Jurkat, Clone E6-1 (cell line): ENCODE measurements around the gene PSMD8.
"Not testable (repeated sequence)": the region's sequence is repeated elsewhere in the genome, so short reads cannot be mapped to it uniquely, and the experiment has no call there.

Experiments used
- DNase-seq: peaks from one replicate; pipeline ENCODE4 v3.0.0-alpha.2; 2011; ENCODE audit warnings: low read depth, low spot score
- H3K4me3 ChIP-seq: 2 replicates; pipeline ENCODE4 v1.5.1; 2011; ENCODE audit warnings: mild to moderate bottlenecking, low read length, control low read depth, moderate library complexity

Gene PSMD8

GRCh38 chr19:38427035-38427677 is 52.8 kb downstream of the PSMD8 start:
- H3K4me3 ChIP-seq, DNase-seq: not testable (repeated sequence)

GRCh38 chr19:38429055-38429810 is 54.9 kb downstream of the PSMD8 start:
- no peak for DNase-seq
- no peak overlapping the region for H3K4me3 ChIP-seq

GRCh38 chr19:38429811-38430156 is 55.4 kb downstream of the PSMD8 start:
- H3K4me3 ChIP-seq, result no peak overlapping the region
- no peak for DNase-seq

GRCh38 chr19:38430931-38431330 is 56.6 kb downstream of the PSMD8 start:
- no peak for DNase-seq
- H3K4me3 ChIP-seq, result no peak overlapping the region

GRCh38 chr19:38433268-38433733 is 58.9 kb downstream of the PSMD8 start, which contains the start of gene RYR1:
TSS of gene RYR1 (plus strand) at chr19:38433691. CDS start at chr19:38433830, 139 bp downstream.
- no peak for DNase-seq
- H3K4me3 ChIP-seq, result no peak within 1 kb of the TSS
